G401 (cell line): Measurements from ENCODE around the gene VSIG2. TPM values are rescaled to one million over a fixed set of nuclear protein-coding genes. Genes with fewer than 3 reads are reported as not detected.

Experiments used
- DNase-seq: peaks from one replicate; pipeline ENCODE4 v3.0.0-alpha.2; 2015; ENCODE audit warnings: low spot score
- in situ Hi-C: cut with HindIII; loops from 2 replicates; pipeline ENCODE4 v1.10.0; 2016; ENCODE audit warnings: low sequenced_read_pairs, mixed read lengths
- total RNA-seq: library from RNA; depleted of rRNA; stranded (reverse); fragments of >200 nt; shearing (Covaris generic); gene quantifications from 2 replicates; pipeline ENCODE4 v1.2.3, GENCODE V29; 2014

The VSIG2 gene
- total RNA-seq, 1 experiment from 2014 or later: not detected

GRCh38 chr11:124752471-124753102 lies 532 bp upstream of the VSIG2 start:
- no peak for DNase-seq

DNA sequence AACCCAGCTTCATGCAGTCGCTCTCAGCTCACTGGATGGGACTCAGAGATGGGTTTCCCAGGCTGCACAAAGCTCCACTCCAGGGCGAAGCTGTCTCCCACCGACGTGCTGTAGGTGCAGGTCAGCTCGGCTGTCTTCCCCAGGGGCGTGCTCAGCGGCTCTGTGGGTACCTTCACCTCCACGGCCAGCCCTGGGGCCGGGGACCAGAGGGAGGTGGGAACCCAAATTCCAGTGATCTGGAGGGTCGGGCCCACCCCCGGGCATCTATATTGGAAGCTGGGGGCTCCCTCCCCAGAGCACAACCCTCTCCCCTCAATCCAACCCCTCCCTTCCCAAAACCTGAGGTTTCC lies 689 bp downstream of the VSIG2 start:
- in situ Hi-C loops: no loop called here

More at GRCh38 chr11:124752471-124753102, 532 bp upstream of the VSIG2 start:
- in situ Hi-C loops: no loop called here

DNA sequence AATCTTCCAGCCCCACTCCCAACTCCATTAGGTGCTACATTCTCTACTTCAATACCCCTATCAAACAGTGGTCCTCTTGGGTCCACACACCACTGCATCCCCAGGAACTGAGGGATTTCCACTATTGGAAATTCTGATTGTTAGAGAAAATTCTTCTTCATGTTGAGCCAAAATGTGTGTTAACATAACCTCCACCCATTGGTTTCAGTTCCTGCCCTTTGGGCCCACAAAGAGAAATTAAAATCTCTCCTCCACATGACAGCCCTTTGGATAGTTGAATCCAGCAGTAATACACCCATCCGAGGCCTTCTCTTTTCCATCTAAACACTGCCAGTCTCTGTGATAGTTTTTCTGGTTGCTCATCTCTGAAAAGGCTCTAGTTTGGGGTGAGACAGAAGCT lies 2.1 kb downstream of the VSIG2 start:
- in situ Hi-C loops: no loop called here
- DNase-seq: no peak

More for the DNA sequence above, 689 bp downstream of the VSIG2 start:
- no peak for DNase-seq

- DNase-seq: no peak
- in situ Hi-C loops: no loop called here
These were observed 3.3 kb downstream of the VSIG2 start for GRCh38 chr11:124748481-124749343.

DNA sequence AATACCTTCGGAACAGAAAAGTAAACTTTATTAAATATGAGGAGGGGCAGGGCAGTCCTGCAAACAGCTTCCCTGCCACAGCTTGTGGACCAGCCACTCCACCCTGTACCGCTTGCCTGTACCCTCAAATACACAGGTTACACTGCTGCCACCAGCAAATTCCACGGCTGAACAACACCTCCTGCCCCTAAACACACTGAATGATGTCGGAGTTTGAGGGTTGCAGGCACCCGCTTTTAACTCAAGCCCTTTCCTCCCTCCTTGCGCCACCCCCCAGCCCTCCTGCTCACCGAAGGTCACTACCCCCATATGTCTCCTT lies 4.0 kb downstream of the VSIG2 start:
- in situ Hi-C loops: no loop called here
- DNase-seq: no peak

GRCh38 chr11:124747406-124748099 lies 4.5 kb downstream of the VSIG2 start:
- in situ Hi-C loops: no loop called here
- no peak for DNase-seq

- no peak for DNase-seq
- in situ Hi-C loops: no loop called here
These were observed 5.3 kb downstream of the VSIG2 start for GRCh38 chr11:124746621-124747243.

GRCh38 chr11:124745835-124746620 lies 6.0 kb downstream of the VSIG2 start:
- in situ Hi-C loops: no loop called here
- no peak for DNase-seq

- in situ Hi-C loops: no loop called here
- no peak for DNase-seq
These were observed 6.7 kb downstream of the VSIG2 start for GRCh38 chr11:124745270-124745834.

DNA sequence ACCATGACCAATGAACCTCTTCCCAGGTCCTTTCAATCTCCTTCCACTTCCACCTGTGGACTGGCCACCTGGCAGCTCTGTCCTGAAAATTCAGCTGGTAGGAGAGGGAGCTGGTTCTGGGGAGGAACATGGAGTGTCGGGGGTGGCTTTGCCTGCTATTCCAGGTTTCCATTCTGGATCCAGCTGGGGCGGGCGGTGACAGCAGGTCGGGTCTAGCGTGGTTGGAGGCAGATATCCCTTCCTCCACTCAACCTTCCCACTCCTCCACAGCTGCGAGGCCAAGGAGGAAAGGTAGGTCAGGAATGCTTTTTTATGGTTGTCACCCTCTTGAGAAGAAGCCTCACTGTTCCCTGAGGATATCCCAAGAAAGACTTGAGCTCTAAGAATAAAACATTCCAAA lies 9.0 kb downstream of the VSIG2 start:
- no peak for DNase-seq

GRCh38 chr11:124742555-124742954 lies 9.5 kb downstream of the VSIG2 start:
- DNase-seq: no peak
- in situ Hi-C loops: no loop called here

More for the DNA sequence above, 9.0 kb downstream of the VSIG2 start:
- in situ Hi-C loops: no loop called here

GRCh38 chr11:124740277-124740882 lies 11.7 kb downstream of the VSIG2 start:
- DNase-seq: no peak
- in situ Hi-C loops: no loop called here

DNA sequence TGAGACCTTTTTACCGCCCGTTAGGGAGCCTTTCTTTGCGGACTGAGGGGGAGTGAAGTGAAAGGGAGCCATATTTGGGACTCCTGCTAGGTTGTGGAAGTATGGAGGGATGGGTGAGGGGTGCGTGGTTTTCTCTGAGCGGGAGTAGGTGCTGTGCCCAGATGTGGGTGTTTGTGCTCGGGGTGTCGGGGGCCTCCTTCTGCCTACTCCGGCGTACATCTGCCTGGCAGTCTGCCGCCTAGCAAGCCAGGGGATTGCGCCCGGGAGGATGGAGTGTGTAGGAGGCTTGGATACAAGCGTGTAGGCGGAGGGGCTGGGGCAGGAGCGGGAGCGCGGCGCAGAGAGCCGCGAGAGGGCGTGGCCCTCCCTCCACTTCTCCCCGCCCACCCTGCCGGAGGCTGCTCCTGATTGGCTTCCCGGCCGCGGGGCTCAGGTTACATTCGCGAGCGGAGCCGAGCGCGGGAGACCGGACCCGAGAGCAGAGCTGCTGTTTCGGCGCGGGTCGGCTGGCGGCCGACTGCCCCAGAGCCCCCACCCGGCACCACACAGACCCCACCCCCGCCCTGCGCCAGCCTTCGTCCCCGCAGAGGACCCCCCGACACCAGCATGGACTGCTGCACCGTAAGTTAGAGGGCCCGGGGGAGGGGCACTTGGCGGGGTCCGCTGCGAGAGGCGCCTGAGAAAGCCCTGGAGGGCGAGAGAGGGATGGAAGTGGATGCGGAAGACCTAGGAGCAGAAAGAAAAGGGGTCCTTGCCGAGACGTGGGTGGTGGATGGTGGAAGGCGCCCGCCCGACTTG lies 12.4 kb downstream of the VSIG2 start, which contains the start of gene NRGN:
TSS of gene NRGN (plus strand) at position 464 of the 798 bp plus-strand sequence. CDS start at position 607, 143 bp downstream.
- DNase-seq: peak; percentile 73
- in situ Hi-C loops: no loop called here

DNA sequence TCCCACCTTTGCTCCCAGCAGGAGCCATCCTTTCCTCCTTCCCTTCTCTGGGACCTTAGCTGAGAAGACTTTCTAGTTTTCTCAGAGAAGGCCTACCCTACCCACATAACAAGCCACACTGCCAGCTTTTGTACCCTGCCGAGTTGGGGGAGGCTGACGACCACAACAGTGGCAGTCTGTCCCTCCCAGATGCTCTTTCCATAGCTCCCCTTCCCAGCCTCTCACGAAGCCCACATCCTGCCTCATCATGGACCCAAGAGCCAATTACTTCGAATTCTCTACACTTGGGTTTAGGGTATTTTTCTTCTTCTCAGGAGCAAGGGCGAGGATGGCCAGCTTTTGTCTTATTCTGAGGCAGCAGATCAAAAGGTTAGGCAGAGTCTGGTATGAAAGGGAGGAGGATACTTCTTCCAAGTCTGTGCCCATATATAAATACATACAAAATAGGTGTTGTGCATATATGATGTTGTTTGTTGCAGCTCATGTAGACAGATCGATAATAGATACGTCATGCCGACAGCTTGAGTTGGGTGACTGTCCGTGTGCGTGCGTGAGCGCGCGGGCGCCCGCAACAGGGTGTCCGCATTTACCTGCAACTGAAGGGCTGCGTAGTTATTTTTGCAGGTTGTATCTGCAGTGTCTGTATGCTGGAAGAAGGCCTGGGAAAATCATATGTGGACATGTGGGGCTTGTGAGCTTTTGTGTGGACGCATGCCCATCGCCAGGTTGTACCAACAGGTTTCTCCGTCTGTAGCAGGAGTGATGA lies 13.2 kb downstream of the VSIG2 start:
- in situ Hi-C loops: no loop called here
- DNase-seq: peak; percentile 24

DNA sequence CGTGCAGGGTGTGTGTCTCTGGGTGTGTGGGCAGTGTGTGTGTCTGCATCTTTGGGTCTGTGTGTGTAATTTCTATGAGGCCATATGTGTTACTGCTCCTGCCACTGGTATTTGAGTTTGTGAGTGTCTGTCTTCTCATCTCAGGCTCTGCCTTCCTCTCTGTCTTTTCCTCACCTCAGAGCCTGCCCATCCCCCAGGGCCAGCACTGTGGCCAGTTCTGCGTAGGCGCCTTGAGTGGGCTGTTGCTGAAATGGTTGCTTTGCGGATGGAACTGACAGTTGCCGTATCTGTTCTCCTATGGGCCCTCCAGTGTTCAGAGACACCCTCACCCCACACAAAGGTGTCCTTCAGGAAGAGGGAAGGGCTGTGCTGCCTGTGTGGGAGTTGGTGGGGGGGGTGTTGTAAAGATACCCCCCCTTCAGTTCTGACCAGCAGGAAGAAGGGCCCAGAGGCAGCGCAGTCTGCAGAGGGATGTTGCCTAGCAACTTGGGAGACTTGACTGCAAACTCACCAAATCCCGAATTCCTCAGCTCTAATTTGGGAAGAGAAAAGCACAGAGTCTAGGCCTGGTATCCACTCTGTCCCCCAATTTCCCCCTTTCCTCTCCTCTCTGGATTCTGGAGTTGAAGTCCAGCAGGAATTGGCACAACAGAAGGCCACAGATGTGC lies 14.3 kb downstream of the VSIG2 start:
- in situ Hi-C loops: no loop called here
- DNase-seq: no peak

DNA sequence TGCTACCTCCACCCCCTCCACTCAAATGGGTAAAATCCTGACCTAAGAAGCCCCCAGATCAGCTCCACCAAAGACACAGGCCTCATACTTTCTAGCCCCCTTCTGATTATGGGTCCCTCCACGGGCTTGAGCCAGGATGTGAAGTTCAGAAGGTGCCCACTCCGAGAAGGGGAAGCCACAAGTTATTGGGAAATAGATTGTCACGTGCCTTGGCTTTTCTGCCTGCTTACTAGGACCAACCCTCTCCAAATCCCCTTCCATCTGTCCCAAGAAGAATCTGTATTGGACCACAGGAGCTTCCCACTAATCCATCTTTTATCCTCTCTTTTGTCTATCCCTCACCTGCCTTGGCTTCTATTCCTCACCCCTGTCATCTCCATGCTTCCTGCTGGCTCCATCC lies 15.3 kb downstream of the VSIG2 start:
- in situ Hi-C loops: no loop called here
- DNase-seq: no peak
